ENCODE measurements around the gene WBP1.

The WBP1 gene

DNA sequence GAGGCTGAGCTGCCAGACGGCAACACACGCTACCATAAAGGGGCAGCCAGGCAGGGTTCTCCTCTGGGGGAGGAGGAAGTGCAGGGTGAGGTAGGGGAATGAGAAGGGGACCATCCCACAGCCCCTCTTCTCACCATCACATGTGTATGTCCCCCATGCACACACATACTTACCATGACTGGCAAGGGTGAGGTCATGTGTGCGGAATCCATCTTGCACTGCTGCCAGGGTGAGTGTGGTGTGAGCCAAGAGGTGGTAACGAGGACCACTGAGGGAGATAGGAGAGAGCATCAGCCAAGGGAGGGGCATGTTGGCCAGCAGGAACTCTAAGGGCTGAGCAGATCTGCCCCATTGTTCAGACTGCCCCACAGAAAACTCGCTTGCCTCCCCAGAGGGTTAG lies 29.6 kb upstream of the WBP1 start:
- TF ChIP-seq, protein P1, sequence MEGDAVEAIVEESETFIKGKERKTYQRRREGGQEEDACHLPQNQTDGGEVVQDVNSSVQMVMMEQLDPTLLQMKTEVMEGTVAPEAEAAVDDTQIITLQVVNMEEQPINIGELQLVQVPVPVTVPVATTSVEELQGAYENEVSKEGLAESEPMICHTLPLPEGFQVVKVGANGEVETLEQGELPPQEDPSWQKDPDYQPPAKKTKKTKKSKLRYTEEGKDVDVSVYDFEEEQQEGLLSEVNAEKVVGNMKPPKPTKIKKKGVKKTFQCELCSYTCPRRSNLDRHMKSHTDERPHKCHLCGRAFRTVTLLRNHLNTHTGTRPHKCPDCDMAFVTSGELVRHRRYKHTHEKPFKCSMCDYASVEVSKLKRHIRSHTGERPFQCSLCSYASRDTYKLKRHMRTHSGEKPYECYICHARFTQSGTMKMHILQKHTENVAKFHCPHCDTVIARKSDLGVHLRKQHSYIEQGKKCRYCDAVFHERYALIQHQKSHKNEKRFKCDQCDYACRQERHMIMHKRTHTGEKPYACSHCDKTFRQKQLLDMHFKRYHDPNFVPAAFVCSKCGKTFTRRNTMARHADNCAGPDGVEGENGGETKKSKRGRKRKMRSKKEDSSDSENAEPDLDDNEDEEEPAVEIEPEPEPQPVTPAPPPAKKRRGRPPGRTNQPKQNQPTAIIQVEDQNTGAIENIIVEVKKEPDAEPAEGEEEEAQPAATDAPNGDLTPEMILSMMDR (IDR thresholded peaks at IDR 0.05; ENCODE audit: insufficient read depth, missing control alignments), result no peak
- DNase-seq (ENCODE audit: insufficient read length, low spot score) (no peak), FAIRE-seq (no peak)

DNA sequence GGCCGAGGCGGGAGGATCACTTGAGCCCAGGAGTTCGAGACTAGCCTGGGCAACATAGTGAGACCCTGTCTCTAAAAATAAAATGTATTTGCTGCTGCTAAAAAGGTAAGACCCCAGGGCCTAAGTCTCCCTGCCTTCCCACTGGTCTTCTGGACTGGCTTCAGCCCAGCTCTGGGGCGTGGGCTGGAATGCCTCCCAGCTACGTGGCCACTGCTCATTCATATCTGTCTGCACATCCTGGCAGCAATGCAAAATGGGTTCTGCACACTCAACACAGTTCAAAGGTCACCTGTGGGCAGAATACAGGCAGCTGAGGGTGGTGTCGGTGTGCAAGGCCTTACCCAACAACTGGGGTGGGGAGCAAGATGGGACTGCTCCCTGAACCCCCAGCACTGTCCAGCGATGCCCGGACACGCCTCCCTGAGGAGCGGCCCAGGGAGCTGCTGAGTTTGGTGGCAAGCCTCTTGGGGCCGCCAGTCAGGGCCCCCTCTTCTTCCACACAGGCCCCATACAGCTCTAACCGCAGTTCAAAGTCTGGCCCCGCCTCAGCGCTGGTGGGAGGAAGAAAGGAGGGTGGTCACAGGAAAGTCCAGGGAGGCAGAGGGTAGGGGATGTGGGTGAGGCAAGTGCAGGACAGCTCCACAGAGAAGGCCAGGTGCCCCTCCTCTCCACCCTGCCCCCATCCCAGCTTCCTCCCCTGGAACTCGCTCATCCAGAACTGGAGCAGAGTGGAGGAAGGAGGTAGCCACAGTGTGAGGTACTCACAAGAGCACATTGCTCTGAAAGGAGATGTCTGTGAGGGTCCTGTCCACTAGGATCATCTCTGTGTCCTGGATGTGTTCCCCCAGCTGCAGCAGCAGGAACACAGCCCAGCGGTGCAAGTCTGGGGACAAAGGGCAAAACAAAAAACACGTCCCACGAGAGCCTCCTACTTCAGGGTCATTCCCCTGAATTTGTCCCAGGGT lies 28.5 kb upstream of the WBP1 start:
- DNase-seq (ENCODE audit: insufficient read length, low spot score) (no peak), FAIRE-seq (no peak)
- TF ChIP-seq, protein P1 (IDR thresholded peaks at IDR 0.05; ENCODE audit: insufficient read depth, missing control alignments), result no peak

DNA sequence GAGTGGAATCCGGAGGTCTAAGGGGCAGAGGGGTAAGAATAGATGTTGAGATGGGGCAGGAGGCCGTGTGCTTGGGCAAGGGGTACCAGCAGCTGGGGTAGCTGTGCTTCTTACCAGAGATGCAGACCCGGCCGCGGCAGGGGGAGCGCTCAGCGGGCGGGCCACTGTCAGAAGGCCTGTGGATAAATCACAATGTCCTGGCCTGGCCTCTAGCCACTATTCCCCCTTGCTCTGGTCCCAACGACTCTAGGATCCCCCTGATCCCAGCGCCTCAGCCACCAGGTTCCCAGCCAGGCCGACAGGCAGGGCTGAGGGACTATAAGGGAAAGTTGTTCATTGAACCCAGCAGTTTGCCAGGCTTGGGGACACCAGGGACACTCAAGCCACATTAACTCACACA lies 27.7 kb upstream of the WBP1 start:
- TF ChIP-seq, protein P1 (IDR thresholded peaks at IDR 0.05; ENCODE audit: insufficient read depth, missing control alignments), result no peak
- no peak for FAIRE-seq
- no peak for DNase-seq (ENCODE audit: insufficient read length, low spot score)

DNA sequence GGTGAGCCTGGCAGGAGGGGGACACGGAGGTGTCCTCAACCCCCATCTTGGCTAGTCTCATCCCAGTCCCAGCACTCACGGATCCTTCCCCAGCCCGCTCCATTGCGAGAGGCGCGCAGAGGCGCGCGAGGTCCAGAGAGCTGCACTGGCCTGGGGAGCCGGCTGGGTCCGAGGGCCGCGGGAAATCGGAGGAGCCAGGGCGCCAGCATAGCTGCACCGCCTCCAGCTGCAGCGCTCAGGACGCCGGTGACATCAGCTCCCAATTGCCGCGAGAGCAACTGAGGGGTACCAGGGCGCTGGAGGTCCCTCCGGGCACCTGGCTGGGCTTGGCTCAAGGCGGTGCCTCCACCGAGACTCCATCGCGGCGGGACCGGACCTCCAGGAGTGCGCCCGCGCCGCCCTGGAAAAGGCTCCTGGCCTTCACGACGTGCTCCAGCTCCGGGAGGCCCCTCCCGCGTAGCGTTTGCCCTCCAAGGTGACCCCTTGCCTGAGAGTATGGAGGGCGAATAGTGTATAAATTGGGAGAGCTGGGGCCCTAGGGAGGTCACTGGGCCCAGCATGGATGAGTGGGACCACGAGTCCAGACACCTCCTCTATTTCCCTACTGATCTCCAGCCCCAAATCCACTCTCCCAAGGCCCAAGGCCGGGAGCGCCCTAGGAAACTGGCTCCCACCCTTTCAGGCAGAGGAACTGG lies 22.0 kb upstream of the WBP1 start:
- DNase-seq (ENCODE audit: insufficient read length, low spot score), result no peak
- FAIRE-seq, result no peak
- TF ChIP-seq, protein P1 (IDR thresholded peaks at IDR 0.05; ENCODE audit: insufficient read depth, missing control alignments), result no peak

DNA sequence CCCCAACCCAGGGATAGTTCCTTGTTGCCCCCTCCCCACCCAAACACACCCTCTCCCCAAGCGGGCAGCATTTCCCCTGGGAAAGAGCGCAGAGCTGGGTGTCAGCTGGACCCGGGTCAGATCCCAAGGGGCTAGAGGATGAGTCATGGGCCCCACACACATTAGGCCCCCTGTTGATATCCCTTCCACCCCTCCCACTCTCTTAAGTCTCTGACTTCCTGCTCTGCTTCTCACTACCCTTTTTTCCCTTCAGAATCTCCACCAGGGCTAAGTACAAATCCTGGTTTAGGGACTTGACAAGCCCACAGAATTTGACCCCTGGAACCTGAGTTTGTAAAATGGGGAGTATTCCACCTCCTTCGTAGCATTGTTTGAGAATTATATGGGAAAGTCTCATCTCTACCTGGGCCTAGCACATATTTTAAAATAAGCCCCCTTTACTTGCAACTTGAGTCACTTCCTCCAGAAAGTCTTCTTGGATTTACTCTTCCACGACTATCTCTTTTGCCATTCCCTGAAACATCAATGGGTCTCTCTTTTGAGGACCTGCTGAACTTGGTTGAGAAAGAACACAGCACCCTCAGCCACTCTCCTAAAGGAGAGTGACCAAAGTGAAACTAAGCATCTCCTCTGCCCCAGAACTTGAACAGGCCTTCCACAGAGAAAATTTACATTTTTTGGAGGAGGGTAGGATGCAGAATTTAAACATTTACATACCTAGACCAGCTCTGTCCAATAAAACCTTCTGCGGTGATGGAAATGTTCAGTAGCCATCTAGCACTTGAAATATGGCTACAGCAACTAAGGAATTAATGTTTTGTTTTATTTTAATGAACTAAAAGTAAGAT lies 21.2 kb upstream of the WBP1 start:
- FAIRE-seq (no peak), DNase-seq (ENCODE audit: insufficient read length, low spot score) (no peak)
- TF ChIP-seq, protein P1 (IDR thresholded peaks at IDR 0.05; ENCODE audit: insufficient read depth, missing control alignments), result no peak

DNA sequence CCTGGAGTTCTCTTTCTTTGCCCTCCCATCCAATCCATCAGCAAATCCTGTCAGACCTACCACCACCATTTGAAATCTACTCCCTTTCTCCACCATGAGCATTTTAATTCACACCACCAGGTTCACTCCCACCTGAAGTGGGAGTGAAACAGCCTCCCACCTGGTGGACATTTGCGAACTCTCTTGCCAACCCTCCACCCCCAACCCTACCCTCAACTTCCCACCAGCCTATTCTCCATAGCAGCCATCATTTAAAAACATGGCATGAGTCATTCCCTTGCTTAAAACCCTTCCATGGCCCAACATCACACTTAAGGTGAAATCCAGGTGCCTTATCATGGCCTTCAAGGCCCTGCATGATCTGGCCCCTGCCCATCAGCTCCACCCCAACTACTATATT lies 20.0 kb upstream of the WBP1 start:
- TF ChIP-seq, protein P1 (IDR thresholded peaks at IDR 0.05; ENCODE audit: insufficient read depth, missing control alignments), result no peak
- DNase-seq (ENCODE audit: insufficient read length, low spot score) (no peak), FAIRE-seq (no peak)
